RWPE2 (cell line): Measurements from ENCODE around the gene CAGE1.

Source experiments
- ATAC-seq: fragments of 200-7000 bp; cut with Tn5 transposase; 3 replicates; pipeline ENCODE4 v1.9.1; 2021; ENCODE audit warnings: low read depth
- DNase-seq: peaks from one replicate; pipeline ENCODE4 v3.0.0-alpha.2; 2020; ENCODE audit warnings: low spot score
- H3K27ac ChIP-seq: fragments of 450-650 bp; 2 replicates; pipeline ENCODE4 v1.5.1; 2017; ENCODE audit warnings: mild to moderate bottlenecking; ENCODE audit not compliant: poor library complexity, severe bottlenecking
- H3K27me3 ChIP-seq: fragments of 250-450 bp; sonication (Bioruptor Pico); 2 replicates; pipeline ENCODE4 v1.5.1; 2021; ENCODE audit warnings: mild to moderate bottlenecking, moderate library complexity; ENCODE audit not compliant: insufficient read depth, poor library complexity, severe bottlenecking
- H3K36me3 ChIP-seq: fragments of 250-450 bp; sonication (Bioruptor Pico); 2 replicates; pipeline ENCODE4 v1.5.1; 2020; ENCODE audit warnings: low read depth, mild to moderate bottlenecking, moderate library complexity
- H3K4me1 ChIP-seq: fragments of 250-450 bp; sonication (Bioruptor Pico); 2 replicates; pipeline ENCODE4 v1.5.1; 2021; ENCODE audit warnings: mild to moderate bottlenecking, moderate library complexity; ENCODE audit not compliant: insufficient read depth, poor library complexity, severe bottlenecking
- H3K4me3 ChIP-seq: fragments of 250-450 bp; sonication (Bioruptor Pico); 2 replicates; pipeline ENCODE4 v1.5.1; 2021; ENCODE audit warnings: mild to moderate bottlenecking, moderate library complexity; ENCODE audit not compliant: severe bottlenecking
- H3K9me3 ChIP-seq: fragments of 250-450 bp; sonication (Bioruptor Pico); 2 replicates; pipeline ENCODE4 v1.5.1; 2021; ENCODE audit warnings: mild to moderate bottlenecking, moderate library complexity; ENCODE audit not compliant: severe bottlenecking
- CTCF ChIP-seq: fragments of 450-650 bp; IDR thresholded peaks from one replicate; pipeline ENCODE4 v1.5.1; 2017; ENCODE audit warnings: mild to moderate bottlenecking, moderate library complexity; ENCODE audit not compliant: poor library complexity, severe bottlenecking

Gene CAGE1

GRCh38 chr6:7338031-7338430 is 51.5 kb downstream of the CAGE1 start:
- H3K4me1 ChIP-seq = no peaks in the 10 kb centered on the region
- H3K9me3 ChIP-seq = no peaks in the 10 kb centered on the region
- H3K27me3 ChIP-seq = no peaks in the 10 kb centered on the region
- DNase-seq (no peak), ATAC-seq (no peak)
- H3K36me3 ChIP-seq = no peaks in the 10 kb centered on the region
- H3K27ac ChIP-seq = no peak overlapping the region
- TF ChIP-seq CTCF = no peak
- H3K4me3 ChIP-seq = no peak overlapping the region

GRCh38 chr6:7335519-7335918 is 54.0 kb downstream of the CAGE1 start:
- H3K27me3 ChIP-seq = no peaks in the 10 kb centered on the region
- no peaks in the 10 kb centered on the region for H3K36me3 ChIP-seq
- H3K4me3 ChIP-seq = no peak overlapping the region
- H3K27ac ChIP-seq = no peak overlapping the region
- no peaks in the 10 kb centered on the region for H3K4me1 ChIP-seq
- H3K9me3 ChIP-seq = no peaks in the 10 kb centered on the region
- no peak for ATAC-seq
- DNase-seq = no peak
- TF ChIP-seq CTCF = no peak

GRCh38 chr6:7334685-7335084 is 54.9 kb downstream of the CAGE1 start:
- H3K4me1 ChIP-seq = no peaks in the 10 kb centered on the region
- no peak overlapping the region for H3K27ac ChIP-seq
- DNase-seq (no peak), ATAC-seq (no peak)
- TF ChIP-seq CTCF = no peak
- no peaks in the 10 kb centered on the region for H3K9me3 ChIP-seq
- no peak overlapping the region for H3K4me3 ChIP-seq
- no peaks in the 10 kb centered on the region for H3K27me3 ChIP-seq
- H3K36me3 ChIP-seq = no peaks in the 10 kb centered on the region

GRCh38 chr6:7332090-7332745 is 57.3 kb downstream of the CAGE1 start:
- Histone ChIP-seq H3K27ac (no peak overlapping the region), H3K9me3 (no peaks in the 10 kb centered on the region), H3K36me3 (no peaks in the 10 kb centered on the region), H3K27me3 (no peaks in the 10 kb centered on the region), H3K4me3 (no peak overlapping the region), H3K4me1 (no peaks in the 10 kb centered on the region)
- TF ChIP-seq CTCF = no peak
- DNase-seq (no peak), ATAC-seq (peak; percentile 56; the same call in 1 of the 3 replicates)

- TF ChIP-seq CTCF = no peak
- no peak overlapping the region for H3K27ac ChIP-seq
- no peak overlapping the region for H3K4me3 ChIP-seq
- no peak for DNase-seq
- no peaks in the 10 kb centered on the region for H3K27me3 ChIP-seq
- no peaks in the 10 kb centered on the region for H3K36me3 ChIP-seq
- no peaks in the 10 kb centered on the region for H3K9me3 ChIP-seq
- no peaks in the 10 kb centered on the region for H3K4me1 ChIP-seq
- no peak for ATAC-seq
Measured at GRCh38 chr6:7331452-7331851, 58.1 kb downstream of the CAGE1 start.
